Hepatocyte (in vitro differentiated cells): Measurements from ENCODE around the gene CD74.

Experiments used
- EZH2 ChIP-seq: fragments of 200-600 bp; sonication (generic); IDR thresholded peaks from 2 replicates; pipeline ENCODE4 v1.6.1; 2016; ENCODE audit warnings: antibody characterized with exemption, mild to moderate bottlenecking, borderline replicate concordance
- TF ChIP-seq, protein P1 (sequence below): fragments of 200-600 bp; sonication (generic); IDR thresholded peaks from 2 replicates; pipeline ENCODE4 v1.5.1; 2016; ENCODE audit warnings: antibody characterized with exemption, mild to moderate bottlenecking; ENCODE audit not compliant: poor library complexity

DNA sequence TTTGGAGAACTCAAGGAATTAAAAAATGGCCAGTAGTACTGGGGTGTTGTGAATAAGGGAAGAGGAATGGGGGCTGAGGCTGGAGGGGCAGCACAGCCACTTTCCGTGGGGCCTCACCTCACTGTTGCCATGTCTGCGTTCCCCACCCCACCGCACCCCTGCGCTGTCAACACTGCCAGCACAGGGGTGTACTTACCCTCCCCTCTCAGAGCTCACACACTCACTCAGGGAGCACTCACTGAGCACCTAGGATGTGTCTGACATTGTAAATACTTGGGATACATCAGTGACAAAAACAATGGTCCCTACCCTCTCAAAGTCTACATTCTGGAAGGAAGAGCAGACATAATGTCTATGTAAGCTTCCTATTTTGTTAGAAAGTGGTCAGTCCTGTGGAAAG lies 40.2 kb upstream of the CD74 start:
- TF ChIP-seq, protein P1, sequence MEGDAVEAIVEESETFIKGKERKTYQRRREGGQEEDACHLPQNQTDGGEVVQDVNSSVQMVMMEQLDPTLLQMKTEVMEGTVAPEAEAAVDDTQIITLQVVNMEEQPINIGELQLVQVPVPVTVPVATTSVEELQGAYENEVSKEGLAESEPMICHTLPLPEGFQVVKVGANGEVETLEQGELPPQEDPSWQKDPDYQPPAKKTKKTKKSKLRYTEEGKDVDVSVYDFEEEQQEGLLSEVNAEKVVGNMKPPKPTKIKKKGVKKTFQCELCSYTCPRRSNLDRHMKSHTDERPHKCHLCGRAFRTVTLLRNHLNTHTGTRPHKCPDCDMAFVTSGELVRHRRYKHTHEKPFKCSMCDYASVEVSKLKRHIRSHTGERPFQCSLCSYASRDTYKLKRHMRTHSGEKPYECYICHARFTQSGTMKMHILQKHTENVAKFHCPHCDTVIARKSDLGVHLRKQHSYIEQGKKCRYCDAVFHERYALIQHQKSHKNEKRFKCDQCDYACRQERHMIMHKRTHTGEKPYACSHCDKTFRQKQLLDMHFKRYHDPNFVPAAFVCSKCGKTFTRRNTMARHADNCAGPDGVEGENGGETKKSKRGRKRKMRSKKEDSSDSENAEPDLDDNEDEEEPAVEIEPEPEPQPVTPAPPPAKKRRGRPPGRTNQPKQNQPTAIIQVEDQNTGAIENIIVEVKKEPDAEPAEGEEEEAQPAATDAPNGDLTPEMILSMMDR: no peak
- no peak for TF ChIP-seq EZH2
